Measurements from ENCODE around the gene MAG.
A peak's percentile ranks its signal among the peaks of the same experiment; 100 is the strongest.
"Not testable (repeated sequence)": the region's sequence is repeated elsewhere in the genome, so short reads cannot be mapped to it uniquely, and the experiment has no call there.

The MAG gene

GRCh38 chr19:35281303-35281702, 10.7 kb upstream of the MAG start:
- DNase-seq: no peak

- DNase-seq: no peak
Observed at GRCh38 chr19:35284153-35285094, 7.5 kb upstream of the MAG start.

- DNase-seq: no peak
Observed at GRCh38 chr19:35285095-35285449, 6.9 kb upstream of the MAG start.

- not testable (repeated sequence) for DNase-seq
Observed at GRCh38 chr19:35285465-35285864, 6.5 kb upstream of the MAG start.

- not testable (repeated sequence) for DNase-seq
Observed at GRCh38 chr19:35286101-35286500, 5.9 kb upstream of the MAG start.

GRCh38 chr19:35287713-35288112, 4.2 kb upstream of the MAG start:
- no peak for DNase-seq

GRCh38 chr19:35288331-35288730, 3.6 kb upstream of the MAG start:
- DNase-seq: no peak

- DNase-seq: no peak
Observed at GRCh38 chr19:35288906-35289305, 3.1 kb upstream of the MAG start.

- DNase-seq: no peak
Observed at GRCh38 chr19:35290381-35291127, 1.4 kb upstream of the MAG start.

GRCh38 chr19:35291259-35291658, 702 bp upstream of the MAG start:
- DNase-seq: no peak

GRCh38 chr19:35292421-35293362, 731 bp downstream of the MAG start:
- DNase-seq: no peak

- DNase-seq: no peak
Observed at GRCh38 chr19:35293363-35293739, 1.4 kb downstream of the MAG start.

- DNase-seq: no peak
Observed at GRCh38 chr19:35293808-35294207, 1.8 kb downstream of the MAG start.

- DNase-seq: no peak
Observed at GRCh38 chr19:35294328-35294727, 2.4 kb downstream of the MAG start.

- DNase-seq: no peak
Observed at GRCh38 chr19:35294859-35295791, 3.2 kb downstream of the MAG start.

- peak in 1 of 2 donors; percentile 15 for DNase-seq
Observed at GRCh38 chr19:35295792-35296462, 4.0 kb downstream of the MAG start.

- DNase-seq: no peak
Observed at GRCh38 chr19:35296644-35297514, 4.9 kb downstream of the MAG start.

GRCh38 chr19:35297515-35297848, 5.5 kb downstream of the MAG start:
- DNase-seq: no peak

- DNase-seq: no peak
Observed at GRCh38 chr19:35297922-35298321, 6.0 kb downstream of the MAG start.

- DNase-seq: no peak
Observed at GRCh38 chr19:35298561-35298972, 6.6 kb downstream of the MAG start.

Measured in bone marrow (tissue), 2 donors.